ENCODE measurements around the gene HLA-DMA. TPM values are rescaled to one million over a fixed set of nuclear protein-coding genes. Genes with fewer than 3 reads are reported as not detected.

The HLA-DMA gene
- total and polyA plus RNA-seq, 9 of the 15 experiments (the other 6 are each of a cell fraction or from before 2014, with no cell fraction given): 0.13 to 0.83 (median 0.51) TPM

DNA sequence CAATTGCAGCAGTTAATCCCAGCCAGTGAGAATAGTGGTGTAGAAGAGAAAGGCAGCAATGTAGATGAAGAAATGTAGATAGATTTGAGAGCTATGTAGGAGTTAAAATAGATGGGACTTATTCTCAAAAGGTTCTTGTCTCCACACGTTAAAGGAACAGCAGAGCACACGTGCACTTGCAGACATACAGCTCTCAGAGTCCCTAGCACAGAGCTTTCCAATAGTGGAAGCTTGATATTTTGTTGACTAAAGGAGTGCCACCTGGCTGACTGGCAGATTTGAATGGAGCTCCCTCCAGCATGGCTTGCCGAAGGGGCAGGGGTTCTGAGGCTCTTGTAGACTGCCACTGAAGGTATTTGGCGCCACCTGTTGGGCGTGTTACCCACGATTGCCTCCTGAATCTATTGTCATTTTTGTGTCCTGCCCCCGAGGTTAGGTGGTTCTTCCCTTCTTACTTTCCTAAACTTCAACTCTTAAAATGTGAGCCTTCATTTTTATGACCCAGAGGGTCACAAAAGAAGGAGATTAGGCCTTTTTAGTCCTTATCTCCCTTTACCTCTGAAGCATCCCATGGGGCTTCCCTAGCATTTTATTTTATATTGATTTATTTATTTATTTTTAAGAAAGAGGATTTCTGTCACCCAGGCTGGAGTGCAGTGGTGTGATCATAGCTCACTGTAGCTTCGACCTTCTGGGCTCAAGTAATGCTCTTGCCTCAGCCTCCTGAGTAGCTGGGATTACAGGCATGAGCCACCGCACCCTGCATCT lies 31.9 kb upstream of the HLA-DMA start (continued):
- TF ChIP-seq, protein P1, sequence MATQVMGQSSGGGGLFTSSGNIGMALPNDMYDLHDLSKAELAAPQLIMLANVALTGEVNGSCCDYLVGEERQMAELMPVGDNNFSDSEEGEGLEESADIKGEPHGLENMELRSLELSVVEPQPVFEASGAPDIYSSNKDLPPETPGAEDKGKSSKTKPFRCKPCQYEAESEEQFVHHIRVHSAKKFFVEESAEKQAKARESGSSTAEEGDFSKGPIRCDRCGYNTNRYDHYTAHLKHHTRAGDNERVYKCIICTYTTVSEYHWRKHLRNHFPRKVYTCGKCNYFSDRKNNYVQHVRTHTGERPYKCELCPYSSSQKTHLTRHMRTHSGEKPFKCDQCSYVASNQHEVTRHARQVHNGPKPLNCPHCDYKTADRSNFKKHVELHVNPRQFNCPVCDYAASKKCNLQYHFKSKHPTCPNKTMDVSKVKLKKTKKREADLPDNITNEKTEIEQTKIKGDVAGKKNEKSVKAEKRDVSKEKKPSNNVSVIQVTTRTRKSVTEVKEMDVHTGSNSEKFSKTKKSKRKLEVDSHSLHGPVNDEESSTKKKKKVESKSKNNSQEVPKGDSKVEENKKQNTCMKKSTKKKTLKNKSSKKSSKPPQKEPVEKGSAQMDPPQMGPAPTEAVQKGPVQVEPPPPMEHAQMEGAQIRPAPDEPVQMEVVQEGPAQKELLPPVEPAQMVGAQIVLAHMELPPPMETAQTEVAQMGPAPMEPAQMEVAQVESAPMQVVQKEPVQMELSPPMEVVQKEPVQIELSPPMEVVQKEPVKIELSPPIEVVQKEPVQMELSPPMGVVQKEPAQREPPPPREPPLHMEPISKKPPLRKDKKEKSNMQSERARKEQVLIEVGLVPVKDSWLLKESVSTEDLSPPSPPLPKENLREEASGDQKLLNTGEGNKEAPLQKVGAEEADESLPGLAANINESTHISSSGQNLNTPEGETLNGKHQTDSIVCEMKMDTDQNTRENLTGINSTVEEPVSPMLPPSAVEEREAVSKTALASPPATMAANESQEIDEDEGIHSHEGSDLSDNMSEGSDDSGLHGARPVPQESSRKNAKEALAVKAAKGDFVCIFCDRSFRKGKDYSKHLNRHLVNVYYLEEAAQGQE (IDR thresholded peaks at IDR 0.05; ENCODE audit: borderline replicate concordance): peak; percentile 94
- TF ChIP-seq, protein P1 (CRISPR knock-in tag; IDR thresholded peaks at IDR 0.05; ENCODE audit: low read depth): no peak
- TF ChIP-seq RBM17 (IDR thresholded peaks at IDR 0.05; ENCODE audit: borderline replicate concordance, low read depth, low read length): no peak
- TF ChIP-seq FOSL1 (tag; conservative IDR thresholded peaks at IDR 0.05): no peak
- no peak for TF ChIP-seq IRF2 (CRISPR knock-in tag; IDR thresholded peaks at IDR 0.05)
- TF ChIP-seq TSC22D4 (tag; IDR thresholded peaks at IDR 0.05): no peak
- no peak for TF ChIP-seq BACH1 (tag; IDR thresholded peaks at IDR 0.05)
- TF ChIP-seq, protein P2, sequence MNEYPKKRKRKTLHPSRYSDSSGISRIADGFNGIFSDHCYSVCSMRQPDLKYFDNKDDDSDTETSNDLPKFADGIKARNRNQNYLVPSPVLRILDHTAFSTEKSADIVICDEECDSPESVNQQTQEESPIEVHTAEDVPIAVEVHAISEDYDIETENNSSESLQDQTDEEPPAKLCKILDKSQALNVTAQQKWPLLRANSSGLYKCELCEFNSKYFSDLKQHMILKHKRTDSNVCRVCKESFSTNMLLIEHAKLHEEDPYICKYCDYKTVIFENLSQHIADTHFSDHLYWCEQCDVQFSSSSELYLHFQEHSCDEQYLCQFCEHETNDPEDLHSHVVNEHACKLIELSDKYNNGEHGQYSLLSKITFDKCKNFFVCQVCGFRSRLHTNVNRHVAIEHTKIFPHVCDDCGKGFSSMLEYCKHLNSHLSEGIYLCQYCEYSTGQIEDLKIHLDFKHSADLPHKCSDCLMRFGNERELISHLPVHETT (CRISPR knock-in tag; conservative IDR thresholded peaks at IDR 0.05 in 1 of 2, IDR thresholded peaks at IDR 0.05 in 1 of 2): no peak
- no peak for TF ChIP-seq MEF2D (tag; conservative IDR thresholded peaks at IDR 0.05; ENCODE audit: low read depth)
- no peak for TF ChIP-seq DPF2 (IDR thresholded peaks at IDR 0.05)
- TF ChIP-seq, protein P3, sequence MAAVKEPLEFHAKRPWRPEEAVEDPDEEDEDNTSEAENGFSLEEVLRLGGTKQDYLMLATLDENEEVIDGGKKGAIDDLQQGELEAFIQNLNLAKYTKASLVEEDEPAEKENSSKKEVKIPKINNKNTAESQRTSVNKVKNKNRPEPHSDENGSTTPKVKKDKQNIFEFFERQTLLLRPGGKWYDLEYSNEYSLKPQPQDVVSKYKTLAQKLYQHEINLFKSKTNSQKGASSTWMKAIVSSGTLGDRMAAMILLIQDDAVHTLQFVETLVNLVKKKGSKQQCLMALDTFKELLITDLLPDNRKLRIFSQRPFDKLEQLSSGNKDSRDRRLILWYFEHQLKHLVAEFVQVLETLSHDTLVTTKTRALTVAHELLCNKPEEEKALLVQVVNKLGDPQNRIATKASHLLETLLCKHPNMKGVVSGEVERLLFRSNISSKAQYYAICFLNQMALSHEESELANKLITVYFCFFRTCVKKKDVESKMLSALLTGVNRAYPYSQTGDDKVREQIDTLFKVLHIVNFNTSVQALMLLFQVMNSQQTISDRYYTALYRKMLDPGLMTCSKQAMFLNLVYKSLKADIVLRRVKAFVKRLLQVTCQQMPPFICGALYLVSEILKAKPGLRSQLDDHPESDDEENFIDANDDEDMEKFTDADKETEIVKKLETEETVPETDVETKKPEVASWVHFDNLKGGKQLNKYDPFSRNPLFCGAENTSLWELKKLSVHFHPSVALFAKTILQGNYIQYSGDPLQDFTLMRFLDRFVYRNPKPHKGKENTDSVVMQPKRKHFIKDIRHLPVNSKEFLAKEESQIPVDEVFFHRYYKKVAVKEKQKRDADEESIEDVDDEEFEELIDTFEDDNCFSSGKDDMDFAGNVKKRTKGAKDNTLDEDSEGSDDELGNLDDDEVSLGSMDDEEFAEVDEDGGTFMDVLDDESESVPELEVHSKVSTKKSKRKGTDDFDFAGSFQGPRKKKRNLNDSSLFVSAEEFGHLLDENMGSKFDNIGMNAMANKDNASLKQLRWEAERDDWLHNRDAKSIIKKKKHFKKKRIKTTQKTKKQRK (IDR thresholded peaks at IDR 0.05; ENCODE audit: borderline replicate concordance, low read depth, low read length): no peak
- TF ChIP-seq, protein P4, sequence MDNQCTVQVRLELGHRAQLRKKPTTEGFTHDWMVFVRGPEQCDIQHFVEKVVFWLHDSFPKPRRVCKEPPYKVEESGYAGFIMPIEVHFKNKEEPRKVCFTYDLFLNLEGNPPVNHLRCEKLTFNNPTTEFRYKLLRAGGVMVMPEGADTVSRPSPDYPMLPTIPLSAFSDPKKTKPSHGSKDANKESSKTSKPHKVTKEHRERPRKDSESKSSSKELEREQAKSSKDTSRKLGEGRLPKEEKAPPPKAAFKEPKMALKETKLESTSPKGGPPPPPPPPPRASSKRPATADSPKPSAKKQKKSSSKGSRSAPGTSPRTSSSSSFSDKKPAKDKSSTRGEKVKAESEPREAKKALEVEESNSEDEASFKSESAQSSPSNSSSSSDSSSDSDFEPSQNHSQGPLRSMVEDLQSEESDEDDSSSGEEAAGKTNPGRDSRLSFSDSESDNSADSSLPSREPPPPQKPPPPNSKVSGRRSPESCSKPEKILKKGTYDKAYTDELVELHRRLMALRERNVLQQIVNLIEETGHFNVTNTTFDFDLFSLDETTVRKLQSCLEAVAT (IDR thresholded peaks at IDR 0.05): no peak
- no peak for TF ChIP-seq ZNF217 (CRISPR knock-in tag; IDR thresholded peaks at IDR 0.05)

Data from K562 (cell line).